ENCODE results near the gene CAB39.

DNA sequence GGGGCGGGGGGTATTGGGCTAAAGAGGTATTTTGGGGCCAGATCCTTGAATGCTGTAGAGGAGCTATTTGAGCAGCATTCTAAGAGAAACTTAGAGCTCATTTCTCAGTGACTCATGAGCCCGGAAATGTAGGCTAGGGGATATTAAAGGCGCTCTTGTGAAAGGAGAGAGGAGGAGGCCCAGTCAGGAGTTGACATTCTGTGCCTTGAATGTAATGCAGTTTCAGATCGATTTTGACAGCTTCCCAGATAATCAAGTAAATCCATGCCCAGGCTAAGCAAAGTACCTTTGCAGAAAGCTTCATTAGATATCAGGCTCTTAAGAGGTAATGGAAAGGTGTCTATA, 1.5 kb downstream of the CAB39 start:
- TF ChIP-seq POLR2A (IDR thresholded peaks at IDR 0.05): peak in 1 of 2 donors; percentile 7
- TF ChIP-seq, protein P1, sequence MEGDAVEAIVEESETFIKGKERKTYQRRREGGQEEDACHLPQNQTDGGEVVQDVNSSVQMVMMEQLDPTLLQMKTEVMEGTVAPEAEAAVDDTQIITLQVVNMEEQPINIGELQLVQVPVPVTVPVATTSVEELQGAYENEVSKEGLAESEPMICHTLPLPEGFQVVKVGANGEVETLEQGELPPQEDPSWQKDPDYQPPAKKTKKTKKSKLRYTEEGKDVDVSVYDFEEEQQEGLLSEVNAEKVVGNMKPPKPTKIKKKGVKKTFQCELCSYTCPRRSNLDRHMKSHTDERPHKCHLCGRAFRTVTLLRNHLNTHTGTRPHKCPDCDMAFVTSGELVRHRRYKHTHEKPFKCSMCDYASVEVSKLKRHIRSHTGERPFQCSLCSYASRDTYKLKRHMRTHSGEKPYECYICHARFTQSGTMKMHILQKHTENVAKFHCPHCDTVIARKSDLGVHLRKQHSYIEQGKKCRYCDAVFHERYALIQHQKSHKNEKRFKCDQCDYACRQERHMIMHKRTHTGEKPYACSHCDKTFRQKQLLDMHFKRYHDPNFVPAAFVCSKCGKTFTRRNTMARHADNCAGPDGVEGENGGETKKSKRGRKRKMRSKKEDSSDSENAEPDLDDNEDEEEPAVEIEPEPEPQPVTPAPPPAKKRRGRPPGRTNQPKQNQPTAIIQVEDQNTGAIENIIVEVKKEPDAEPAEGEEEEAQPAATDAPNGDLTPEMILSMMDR (IDR thresholded peaks at IDR 0.05): no peak
